ENCODE data around the gene RHCE.
"Not testable (repeated sequence)": the region's sequence is repeated elsewhere in the genome, so short reads cannot be mapped to it uniquely, and the experiment has no call there.

Gene RHCE

GRCh38 chr1:25338986-25339385, 81.6 kb downstream of the RHCE start:
- no peak for DNase-seq

- peak; percentile 64 for DNase-seq
Measured at GRCh38 chr1:25338188-25338981, 82.2 kb downstream of the RHCE start, which contains the start of gene TMEM50A. Gene TMEM50A, plus strand, starts transcription at chr1:25338334. Its CDS starts 2,153 bp downstream, at chr1:25340487.

GRCh38 chr1:25337483-25338187, 83.0 kb downstream of the RHCE start:
- not testable (repeated sequence) for DNase-seq

GRCh38 chr1:25336922-25337354, 83.7 kb downstream of the RHCE start:
- not testable (repeated sequence) for DNase-seq

GRCh38 chr1:25329950-25330349, 90.7 kb downstream of the RHCE start:
- not testable (repeated sequence) for DNase-seq

- not testable (repeated sequence) for DNase-seq
Measured at GRCh38 chr1:25329336-25329735, 91.3 kb downstream of the RHCE start.

- DNase-seq, result not testable (repeated sequence)
Measured at GRCh38 chr1:25328791-25329185, 91.8 kb downstream of the RHCE start.

- not testable (repeated sequence) for DNase-seq
Measured at GRCh38 chr1:25327864-25328790, 92.5 kb downstream of the RHCE start.

- DNase-seq, result not testable (repeated sequence)
Measured at GRCh38 chr1:25324407-25324806, 96.2 kb downstream of the RHCE start.

GRCh38 chr1:25322127-25322526, 98.5 kb downstream of the RHCE start:
- DNase-seq, result not testable (repeated sequence)

GRCh38 chr1:25320314-25320938, 100.2 kb downstream of the RHCE start:
- DNase-seq, result not testable (repeated sequence)

- DNase-seq, result not testable (repeated sequence)
Measured at GRCh38 chr1:25312806-25313470, 107.7 kb downstream of the RHCE start.

All from NCI-H1436 (cell line).